ENCODE measurements around the gene TMPO. TPM values are rescaled to one million over a fixed set of nuclear protein-coding genes. Genes with fewer than 3 reads are reported as not detected.
"Not testable (repeated sequence)": the region's sequence is repeated elsewhere in the genome, so short reads cannot be mapped to it uniquely, and the experiment has no call there.

Gene TMPO
- total RNA-seq, 1 donor from 2014 or later, result 171 TPM

DNA sequence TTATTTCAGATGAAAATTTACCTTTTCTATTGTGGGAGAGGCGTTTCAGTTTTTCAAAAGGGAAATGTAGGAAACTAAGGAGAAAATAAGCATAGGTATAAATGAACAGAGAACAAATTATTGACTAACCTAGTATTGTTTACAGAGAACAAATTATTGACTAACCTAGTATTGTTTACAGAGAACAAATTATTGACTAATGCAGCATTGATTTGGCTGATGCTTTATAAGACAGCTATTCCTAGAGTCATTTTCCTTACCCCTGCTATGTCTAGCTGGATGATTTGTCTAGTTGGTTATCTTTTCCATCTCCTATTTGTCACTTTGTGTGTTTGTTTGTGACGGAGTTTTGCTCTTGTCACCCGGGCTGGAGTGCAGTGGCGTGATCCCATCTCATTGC is 22.6 kb downstream of the TMPO start:
- TF ChIP-seq, protein P1, sequence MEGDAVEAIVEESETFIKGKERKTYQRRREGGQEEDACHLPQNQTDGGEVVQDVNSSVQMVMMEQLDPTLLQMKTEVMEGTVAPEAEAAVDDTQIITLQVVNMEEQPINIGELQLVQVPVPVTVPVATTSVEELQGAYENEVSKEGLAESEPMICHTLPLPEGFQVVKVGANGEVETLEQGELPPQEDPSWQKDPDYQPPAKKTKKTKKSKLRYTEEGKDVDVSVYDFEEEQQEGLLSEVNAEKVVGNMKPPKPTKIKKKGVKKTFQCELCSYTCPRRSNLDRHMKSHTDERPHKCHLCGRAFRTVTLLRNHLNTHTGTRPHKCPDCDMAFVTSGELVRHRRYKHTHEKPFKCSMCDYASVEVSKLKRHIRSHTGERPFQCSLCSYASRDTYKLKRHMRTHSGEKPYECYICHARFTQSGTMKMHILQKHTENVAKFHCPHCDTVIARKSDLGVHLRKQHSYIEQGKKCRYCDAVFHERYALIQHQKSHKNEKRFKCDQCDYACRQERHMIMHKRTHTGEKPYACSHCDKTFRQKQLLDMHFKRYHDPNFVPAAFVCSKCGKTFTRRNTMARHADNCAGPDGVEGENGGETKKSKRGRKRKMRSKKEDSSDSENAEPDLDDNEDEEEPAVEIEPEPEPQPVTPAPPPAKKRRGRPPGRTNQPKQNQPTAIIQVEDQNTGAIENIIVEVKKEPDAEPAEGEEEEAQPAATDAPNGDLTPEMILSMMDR (conservative IDR thresholded peaks at IDR 0.05; ENCODE audit: low read depth, low read length), result no peak
- DNase-seq (ENCODE audit: low read depth), result no peak
- H3K4me3 ChIP-seq (ENCODE audit: low read depth, low read length), result no peak overlapping the region

DNA sequence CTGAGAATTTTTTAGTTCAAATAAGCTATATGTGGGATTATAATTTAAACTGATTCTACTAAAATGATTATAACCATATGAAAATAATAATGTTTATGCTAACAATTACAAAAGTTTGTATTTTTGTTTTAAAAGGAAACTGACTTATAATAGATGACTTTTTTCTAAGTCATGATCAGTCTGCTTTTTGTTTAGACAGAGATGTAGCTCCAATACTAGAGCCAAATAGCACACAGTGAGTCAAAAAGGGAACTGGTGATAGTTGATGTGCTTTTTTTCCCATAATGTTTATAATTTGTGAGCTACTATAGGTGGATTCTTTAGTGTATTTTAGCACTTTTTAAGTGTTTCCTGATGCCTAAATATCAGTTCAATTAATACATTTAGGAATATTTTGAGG is 28.3 kb downstream of the TMPO start:
- TF ChIP-seq, protein P1 (conservative IDR thresholded peaks at IDR 0.05; ENCODE audit: low read depth, low read length), result no peak
- DNase-seq (ENCODE audit: low read depth), result no peak
- no peak overlapping the region for H3K4me3 ChIP-seq (ENCODE audit: low read depth, low read length)

DNA sequence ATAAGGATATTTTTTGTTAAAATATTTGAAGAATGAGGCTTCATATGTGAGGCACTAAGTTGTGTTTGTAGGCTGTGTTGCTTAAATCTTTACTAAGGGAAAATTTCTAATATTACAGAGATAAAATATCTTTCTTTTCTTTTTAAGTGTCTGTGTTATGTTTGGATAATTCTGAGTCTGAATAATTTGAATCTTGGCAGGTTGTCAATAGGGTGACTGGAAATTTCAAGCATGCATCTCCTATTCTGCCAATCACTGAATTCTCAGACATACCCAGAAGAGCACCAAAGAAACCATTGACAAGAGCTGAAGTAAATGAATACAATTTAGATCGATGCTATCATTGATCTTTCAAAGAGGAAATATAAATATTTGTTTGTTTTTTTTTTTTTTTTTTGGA is 29.4 kb downstream of the TMPO start:
- TF ChIP-seq, protein P1 (conservative IDR thresholded peaks at IDR 0.05; ENCODE audit: low read depth, low read length), result no peak
- DNase-seq (ENCODE audit: low read depth), result no peak
- no peak overlapping the region for H3K4me3 ChIP-seq (ENCODE audit: low read depth, low read length)

DNA sequence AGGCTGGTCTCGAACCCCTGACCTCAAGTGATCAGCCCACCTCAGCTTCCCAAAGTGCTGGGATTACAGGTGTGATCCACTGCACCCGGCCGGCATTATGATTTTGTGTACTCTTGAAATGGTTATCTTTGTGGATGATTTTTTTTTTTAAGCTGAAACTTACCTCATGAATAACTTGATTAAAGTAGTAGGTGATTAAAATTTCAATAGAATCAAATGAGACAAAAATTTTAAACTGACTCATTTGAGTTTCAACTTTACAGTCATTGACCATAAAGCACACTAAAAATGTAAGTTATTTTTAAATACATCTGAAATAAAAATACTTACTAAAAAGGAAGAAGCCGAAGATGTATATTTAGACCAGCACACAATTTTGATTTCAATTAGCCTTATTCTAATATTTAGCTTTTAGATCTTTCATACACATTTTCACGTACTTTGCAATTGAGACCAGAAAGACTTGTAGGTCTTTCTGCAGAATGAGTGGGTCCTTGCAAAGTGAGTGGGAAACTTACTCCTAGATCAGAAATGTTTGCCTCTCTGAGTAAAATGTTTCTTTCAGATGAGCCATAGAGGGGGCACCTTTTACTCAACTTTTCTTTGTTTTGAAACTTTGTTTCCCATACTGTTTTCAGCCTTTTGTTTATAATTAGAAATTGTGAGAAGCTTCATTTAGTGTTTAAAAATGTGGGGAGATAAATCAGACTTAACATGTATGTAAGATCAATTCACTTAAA is 34.2 kb downstream of the TMPO start:
- TF ChIP-seq, protein P1 (conservative IDR thresholded peaks at IDR 0.05; ENCODE audit: low read depth, low read length), result no peak
- no peak overlapping the region for H3K4me3 ChIP-seq (ENCODE audit: low read depth, low read length)
- DNase-seq (ENCODE audit: low read depth), result no peak

DNA sequence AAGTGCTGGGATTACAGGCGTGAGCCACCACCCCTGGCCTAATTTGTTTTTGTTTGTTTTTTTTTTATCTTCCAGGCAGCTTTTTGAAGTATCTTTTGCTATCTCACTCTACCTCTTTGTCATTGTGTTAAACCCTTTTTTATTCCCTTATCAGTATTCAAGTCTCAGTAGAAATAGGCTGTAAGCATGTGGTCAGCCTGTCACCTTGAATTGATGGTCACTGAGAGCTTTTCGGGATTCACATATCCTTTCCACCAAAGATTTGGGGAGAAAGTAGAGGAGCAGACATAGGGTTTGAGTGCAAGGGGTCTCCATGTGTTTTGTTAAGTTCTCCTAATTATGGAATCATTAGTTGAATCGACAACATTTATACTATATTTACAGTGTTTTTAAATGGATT is 36.4 kb downstream of the TMPO start:
- no peak overlapping the region for H3K4me3 ChIP-seq (ENCODE audit: low read depth, low read length)
- no peak for DNase-seq (ENCODE audit: low read depth)
- TF ChIP-seq, protein P1 (conservative IDR thresholded peaks at IDR 0.05; ENCODE audit: low read depth, low read length), result no peak

DNA sequence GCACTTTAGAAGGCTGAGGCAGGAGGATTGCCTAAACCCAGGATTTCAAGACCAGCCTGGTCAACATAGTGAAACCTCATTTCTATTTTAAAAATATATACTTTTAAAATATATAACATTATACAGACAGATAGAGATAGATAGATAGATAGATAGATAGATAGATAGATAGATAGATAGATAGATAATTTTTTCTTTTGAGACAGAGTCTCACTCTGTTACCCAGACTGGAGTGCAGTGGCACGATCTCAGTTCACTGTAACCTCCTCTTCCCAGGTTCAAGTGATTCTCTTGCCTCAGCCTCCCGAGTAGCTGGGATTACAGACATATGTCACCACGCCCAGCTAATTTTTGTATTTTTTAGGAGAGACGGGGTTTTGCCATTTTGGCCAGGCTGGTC is 42.7 kb downstream of the TMPO start:
- DNase-seq (ENCODE audit: low read depth); H3K4me3 ChIP-seq (ENCODE audit: low read depth, low read length): not testable (repeated sequence)

DNA sequence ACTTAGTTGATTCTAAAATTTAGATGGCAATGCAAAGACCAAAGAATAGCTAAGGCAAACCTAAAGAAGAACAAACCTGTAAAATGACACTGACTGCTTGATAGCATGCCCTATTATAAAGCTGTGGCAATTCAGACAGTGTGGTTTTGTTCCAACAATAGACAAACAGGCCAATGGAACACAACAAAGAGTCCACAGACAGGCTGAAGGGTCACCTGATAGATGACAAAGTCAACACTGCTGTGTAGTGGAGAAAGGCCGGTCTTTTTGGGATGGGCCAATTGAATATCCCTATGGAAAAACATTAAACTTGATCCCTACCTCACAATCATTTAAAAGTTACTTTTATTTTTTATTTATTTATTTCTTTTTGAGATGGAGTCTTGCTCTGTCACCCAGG is 44.3 kb downstream of the TMPO start:
- H3K4me3 ChIP-seq (ENCODE audit: low read depth, low read length), result no peak overlapping the region
- TF ChIP-seq, protein P1 (conservative IDR thresholded peaks at IDR 0.05; ENCODE audit: low read depth, low read length), result no peak
- DNase-seq (ENCODE audit: low read depth), result no peak
